Measurements from ENCODE around the gene LYSMD1.

The LYSMD1 gene

GRCh38 chr1:151134396-151134795 is 31.3 kb downstream of the LYSMD1 start:
- Histone ChIP-seq H3K9ac (ENCODE audit: low read length) (no peak overlapping the region), H3K36me3 (ENCODE audit: control insufficient read depth, low read depth, low read length) (peaks cover 25% of the 10 kb centered on the region), H3K27ac (ENCODE audit: low read length) (no peak overlapping the region), H3K4me3 (ENCODE audit: low read length) (no peak overlapping the region), H3K4me1 (ENCODE audit: control insufficient read depth, low read depth, low read length) (no peaks in the 10 kb centered on the region), H3K9me3 (ENCODE audit: control insufficient read depth, low read depth, low read length) (no peaks in the 10 kb centered on the region), H3K27me3 (ENCODE audit: control insufficient read depth, insufficient read depth, low read length) (peaks cover 35% of the 10 kb centered on the region)

GRCh38 chr1:151133018-151133806 is 32.5 kb downstream of the LYSMD1 start:
- H3K9ac ChIP-seq (ENCODE audit: low read length), result no peak overlapping the region
- H3K36me3 ChIP-seq (ENCODE audit: control insufficient read depth, low read depth, low read length), result peaks cover 22% of the 10 kb centered on the region
- peaks cover 35% of the 10 kb centered on the region for H3K27me3 ChIP-seq (ENCODE audit: control insufficient read depth, insufficient read depth, low read length)
- H3K27ac ChIP-seq (ENCODE audit: low read length), result no peak overlapping the region
- H3K4me1 ChIP-seq (ENCODE audit: control insufficient read depth, low read depth, low read length), result peaks cover 4% of the 10 kb centered on the region
- no peaks in the 10 kb centered on the region for H3K9me3 ChIP-seq (ENCODE audit: control insufficient read depth, low read depth, low read length)
- peak overlapping the region; percentile 61 for H3K4me3 ChIP-seq (ENCODE audit: low read length)

- H3K9ac ChIP-seq (ENCODE audit: low read length), result peak overlapping the region; percentile 48
- H3K27me3 ChIP-seq (ENCODE audit: control insufficient read depth, insufficient read depth, low read length), result peaks cover 35% of the 10 kb centered on the region
- peaks cover 22% of the 10 kb centered on the region for H3K36me3 ChIP-seq (ENCODE audit: control insufficient read depth, low read depth, low read length)
- H3K9me3 ChIP-seq (ENCODE audit: control insufficient read depth, low read depth, low read length), result no peaks in the 10 kb centered on the region
- H3K27ac ChIP-seq (ENCODE audit: low read length), result no peak overlapping the region
- H3K4me3 ChIP-seq (ENCODE audit: low read length), result peak overlapping the region; percentile 61
- peaks cover 4% of the 10 kb centered on the region for H3K4me1 ChIP-seq (ENCODE audit: control insufficient read depth, low read depth, low read length)
Measured at GRCh38 chr1:151132335-151133017, 33.2 kb downstream of the LYSMD1 start.

- H3K9ac ChIP-seq (ENCODE audit: low read length), result peak overlapping the region; percentile 48
- H3K36me3 ChIP-seq (ENCODE audit: control insufficient read depth, low read depth, low read length), result peaks cover 21% of the 10 kb centered on the region
- peaks cover 4% of the 10 kb centered on the region for H3K4me1 ChIP-seq (ENCODE audit: control insufficient read depth, low read depth, low read length)
- H3K4me3 ChIP-seq (ENCODE audit: low read length), result peak overlapping the region; percentile 61
- no peak overlapping the region for H3K27ac ChIP-seq (ENCODE audit: low read length)
- peaks cover 35% of the 10 kb centered on the region for H3K27me3 ChIP-seq (ENCODE audit: control insufficient read depth, insufficient read depth, low read length)
- H3K9me3 ChIP-seq (ENCODE audit: control insufficient read depth, low read depth, low read length), result no peaks in the 10 kb centered on the region
Measured at GRCh38 chr1:151131701-151132334, 33.9 kb downstream of the LYSMD1 start.

GRCh38 chr1:151130987-151131586 is 34.6 kb downstream of the LYSMD1 start:
- peaks cover 15% of the 10 kb centered on the region for H3K36me3 ChIP-seq (ENCODE audit: control insufficient read depth, low read depth, low read length)
- H3K4me3 ChIP-seq (ENCODE audit: low read length), result peak overlapping the region; percentile 61
- H3K4me1 ChIP-seq (ENCODE audit: control insufficient read depth, low read depth, low read length), result peaks cover 4% of the 10 kb centered on the region
- peaks cover 35% of the 10 kb centered on the region for H3K27me3 ChIP-seq (ENCODE audit: control insufficient read depth, insufficient read depth, low read length)
- H3K9ac ChIP-seq (ENCODE audit: low read length), result peak overlapping the region; percentile 48
- no peak overlapping the region for H3K27ac ChIP-seq (ENCODE audit: low read length)
- H3K9me3 ChIP-seq (ENCODE audit: control insufficient read depth, low read depth, low read length), result no peaks in the 10 kb centered on the region

GRCh38 chr1:151128800-151129199 is 36.9 kb downstream of the LYSMD1 start:
- H3K9ac ChIP-seq (ENCODE audit: low read length), result no peak overlapping the region
- peaks cover 31% of the 10 kb centered on the region for H3K27me3 ChIP-seq (ENCODE audit: control insufficient read depth, insufficient read depth, low read length)
- no peak overlapping the region for H3K4me3 ChIP-seq (ENCODE audit: low read length)
- no peak overlapping the region for H3K27ac ChIP-seq (ENCODE audit: low read length)
- H3K4me1 ChIP-seq (ENCODE audit: control insufficient read depth, low read depth, low read length), result peaks cover 11% of the 10 kb centered on the region
- no peaks in the 10 kb centered on the region for H3K36me3 ChIP-seq (ENCODE audit: control insufficient read depth, low read depth, low read length)
- H3K9me3 ChIP-seq (ENCODE audit: control insufficient read depth, low read depth, low read length), result no peaks in the 10 kb centered on the region

GRCh38 chr1:151124763-151125403 is 40.8 kb downstream of the LYSMD1 start:
- no peaks in the 10 kb centered on the region for H3K36me3 ChIP-seq (ENCODE audit: control insufficient read depth, low read depth, low read length)
- H3K4me3 ChIP-seq (ENCODE audit: low read length), result no peak overlapping the region
- H3K27me3 ChIP-seq (ENCODE audit: control insufficient read depth, insufficient read depth, low read length), result no peaks in the 10 kb centered on the region
- no peaks in the 10 kb centered on the region for H3K9me3 ChIP-seq (ENCODE audit: control insufficient read depth, low read depth, low read length)
- H3K27ac ChIP-seq (ENCODE audit: low read length), result no peak overlapping the region
- H3K9ac ChIP-seq (ENCODE audit: low read length), result no peak overlapping the region
- peaks cover 11% of the 10 kb centered on the region for H3K4me1 ChIP-seq (ENCODE audit: control insufficient read depth, low read depth, low read length)

GRCh38 chr1:151113877-151114276 is 51.8 kb downstream of the LYSMD1 start:
- no peaks in the 10 kb centered on the region for H3K9me3 ChIP-seq (ENCODE audit: control insufficient read depth, low read depth, low read length)
- no peak overlapping the region for H3K9ac ChIP-seq (ENCODE audit: low read length)

More at GRCh38 chr1:151113877-151114276, 51.8 kb downstream of the LYSMD1 start:
- Histone ChIP-seq H3K27me3 (ENCODE audit: control insufficient read depth, insufficient read depth, low read length) (no peaks in the 10 kb centered on the region), H3K4me3 (ENCODE audit: low read length) (no peak overlapping the region), H3K4me1 (ENCODE audit: control insufficient read depth, low read depth, low read length) (no peaks in the 10 kb centered on the region), H3K27ac (ENCODE audit: low read length) (no peak overlapping the region), H3K36me3 (ENCODE audit: control insufficient read depth, low read depth, low read length) (no peaks in the 10 kb centered on the region)

Data from iPS-18a (cell line).